Lower leg skin (tissue), 4 donors: Measurements from ENCODE around the gene DOC2A. TPM values are rescaled to one million over a fixed set of nuclear protein-coding genes. Genes with fewer than 3 reads are reported as not detected.
"Not testable (repeated sequence)": the region's sequence is repeated elsewhere in the genome, so short reads cannot be mapped to it uniquely, and the experiment has no call there.

ENCODE experiments used
- DNase-seq, 2 donors: peaks; one replicate each; pipeline ENCODE4 v3.0.0-alpha.2; 2019; ENCODE audit warnings: low spot score in 2 of 2
- H3K4me3 ChIP-seq: fragments of 200-600 bp; sonication (generic); 2 replicates; pipeline ENCODE4 v1.5.1; 2017; ENCODE audit warnings: mild to moderate bottlenecking, low read depth; ENCODE audit not compliant: poor library complexity, severe bottlenecking
- POLR2A ChIP-seq, 2 donors: fragments of 450-650 bp; IDR thresholded peaks; one replicate each; pipeline ENCODE4 v1.6.1; 2016 to 2017; ENCODE audit warnings: antibody characterized with exemption in 2 of 2, mild to moderate bottlenecking in 1 of 2, moderate library complexity in 1 of 2
- WGBS, 2 donors: methylation state at CpG; one replicate each; pipeline ENCODE4 v1.1.5; 2018; 5-methylcytosine and 5-hydroxymethylcytosine counted together
- intact Hi-C: fragments of 100-400 bp; cut with DNase I; formaldehyde crosslinking; loops from one replicate; pipeline ENCODE4 v1.15.0; 2023; ENCODE audit warnings: low total_unique reads
- total RNA-seq, 4 donors: library from RNA; depleted of rRNA; stranded (reverse); fragments of >200 nt; gene quantifications; one replicate each; pipeline ENCODE4 v1.1.0, GENCODE V29; 2016
- TF ChIP-seq, protein P1 (sequence below), 3 donors: fragments of 450-650 bp; IDR thresholded peaks; one replicate each; pipeline ENCODE4 v1.5.1; 2016; ENCODE audit warnings: antibody characterized with exemption in 3 of 3, mild to moderate bottlenecking in 3 of 3, moderate library complexity in 2 of 3

Gene DOC2A
- total RNA-seq, 4 donors from 2014 or later = 0.21 to 2.6 (median 0.69) TPM; not detected in 1

DNA sequence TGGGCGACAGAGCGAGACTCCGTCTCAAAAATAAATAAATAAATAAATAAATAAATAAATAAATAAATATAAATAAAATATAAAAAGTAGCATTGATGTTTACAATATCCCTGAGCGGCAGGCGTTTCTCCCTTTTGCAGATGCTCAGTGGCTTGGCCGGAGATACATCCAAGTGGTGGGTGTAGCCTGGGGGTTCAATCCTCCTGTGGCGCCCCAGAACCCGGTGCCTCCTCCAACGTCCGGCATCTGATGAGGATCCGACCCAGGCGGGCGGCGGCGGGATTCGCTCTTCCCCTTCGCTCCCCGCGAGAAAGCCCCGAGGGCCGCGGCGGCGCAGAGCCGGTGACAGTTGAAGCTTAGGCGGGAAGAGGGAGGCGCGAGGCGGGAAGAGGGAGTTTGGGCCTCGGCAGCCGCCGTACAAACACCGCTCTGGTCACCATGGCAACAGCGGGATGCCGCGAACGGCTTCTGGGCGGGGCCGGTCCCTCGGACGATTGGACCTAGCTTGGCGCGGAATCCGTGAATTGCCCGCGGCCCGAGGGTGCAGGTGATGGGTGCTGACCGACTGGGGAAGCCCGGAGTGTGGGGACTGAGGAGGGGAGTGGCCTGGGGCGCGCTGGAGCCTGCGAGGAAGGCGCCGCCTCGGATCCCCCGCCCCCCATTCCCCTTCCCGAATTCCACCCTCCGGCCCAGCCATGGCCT, 42.0 kb upstream of the DOC2A start:
- intact Hi-C loops = no loop called here
- peak overlapping the region; percentile 50 for H3K4me3 ChIP-seq
- WGBS, 2 donors = 6 to 8% methylated on average over 30 to 46 of the region's 58 CpGs
- DNase-seq = peak; percentile 90 to 98
- no peak for TF ChIP-seq POLR2A (IDR thresholded peaks at IDR 0.05)
- TF ChIP-seq, protein P1, sequence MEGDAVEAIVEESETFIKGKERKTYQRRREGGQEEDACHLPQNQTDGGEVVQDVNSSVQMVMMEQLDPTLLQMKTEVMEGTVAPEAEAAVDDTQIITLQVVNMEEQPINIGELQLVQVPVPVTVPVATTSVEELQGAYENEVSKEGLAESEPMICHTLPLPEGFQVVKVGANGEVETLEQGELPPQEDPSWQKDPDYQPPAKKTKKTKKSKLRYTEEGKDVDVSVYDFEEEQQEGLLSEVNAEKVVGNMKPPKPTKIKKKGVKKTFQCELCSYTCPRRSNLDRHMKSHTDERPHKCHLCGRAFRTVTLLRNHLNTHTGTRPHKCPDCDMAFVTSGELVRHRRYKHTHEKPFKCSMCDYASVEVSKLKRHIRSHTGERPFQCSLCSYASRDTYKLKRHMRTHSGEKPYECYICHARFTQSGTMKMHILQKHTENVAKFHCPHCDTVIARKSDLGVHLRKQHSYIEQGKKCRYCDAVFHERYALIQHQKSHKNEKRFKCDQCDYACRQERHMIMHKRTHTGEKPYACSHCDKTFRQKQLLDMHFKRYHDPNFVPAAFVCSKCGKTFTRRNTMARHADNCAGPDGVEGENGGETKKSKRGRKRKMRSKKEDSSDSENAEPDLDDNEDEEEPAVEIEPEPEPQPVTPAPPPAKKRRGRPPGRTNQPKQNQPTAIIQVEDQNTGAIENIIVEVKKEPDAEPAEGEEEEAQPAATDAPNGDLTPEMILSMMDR (IDR thresholded peaks at IDR 0.05) = no peak

DNA sequence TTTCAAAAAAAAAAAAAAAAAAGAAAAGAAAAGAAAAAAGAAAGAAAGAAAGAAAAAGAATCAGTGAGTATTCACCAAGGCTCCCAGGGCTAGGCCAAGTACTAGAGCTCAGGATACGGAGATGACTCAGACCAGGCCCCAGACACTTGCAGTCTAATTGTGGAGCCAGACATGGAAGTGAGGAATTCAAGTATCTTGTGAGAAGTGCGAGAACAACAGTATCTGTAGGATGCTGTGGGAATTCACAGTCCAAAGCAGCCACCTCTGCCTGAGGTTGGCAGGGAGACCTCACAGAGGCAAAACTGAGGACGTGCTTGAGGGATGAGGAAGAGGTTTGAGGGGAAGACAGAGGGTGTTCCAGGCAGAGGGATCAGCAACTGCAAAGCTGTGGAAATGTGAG, 40.7 kb upstream of the DOC2A start:
- no peak for TF ChIP-seq POLR2A (IDR thresholded peaks at IDR 0.05)
- TF ChIP-seq, protein P1 (IDR thresholded peaks at IDR 0.05) = no peak
- DNase-seq = no peak
- WGBS, 2 donors = 70 to 76% methylated on average over 3 of the region's 3 CpGs
- intact Hi-C loops = no loop called here
- no peak overlapping the region for H3K4me3 ChIP-seq

- TF ChIP-seq POLR2A (IDR thresholded peaks at IDR 0.05) = no peak
- TF ChIP-seq, protein P1 (IDR thresholded peaks at IDR 0.05) = no peak
Observed at GRCh38 chr16:30049871-30050270, 39.0 kb upstream of the DOC2A start.

DNA sequence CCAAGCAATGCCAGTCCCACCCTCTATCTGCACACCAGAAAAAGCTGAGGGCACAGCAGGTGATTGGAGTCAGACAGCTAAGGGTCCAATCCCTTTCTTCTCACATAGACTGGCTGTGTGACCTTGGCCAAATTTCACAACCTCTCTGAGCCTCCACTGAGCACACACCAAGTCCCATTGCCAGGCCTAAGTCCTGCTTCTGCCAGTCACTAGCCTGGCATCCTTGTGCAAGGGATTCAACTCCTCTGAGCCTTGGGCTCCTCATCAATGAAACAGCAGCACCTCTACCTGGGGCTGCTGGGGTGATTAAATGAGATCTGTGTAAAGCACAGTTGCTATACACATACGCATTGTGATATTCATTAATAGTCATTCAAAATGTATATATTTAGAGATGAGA, 35.8 kb upstream of the DOC2A start:
- WGBS, 2 donors = 91 to 94% methylated on average over 1 of the region's 1 CpG
- no peak overlapping the region for H3K4me3 ChIP-seq
- intact Hi-C loops = no loop called here
- TF ChIP-seq POLR2A (IDR thresholded peaks at IDR 0.05) = no peak
- TF ChIP-seq, protein P1 (IDR thresholded peaks at IDR 0.05) = no peak
- no peak for DNase-seq

More at GRCh38 chr16:30049871-30050270, 39.0 kb upstream of the DOC2A start:
- intact Hi-C loops = no loop called here
- 65 to 68% methylated on average over 7 to 8 of the region's 8 CpGs for WGBS, 2 donors
- peak in 1 of 2 donors; percentile 33 for DNase-seq
- H3K4me3 ChIP-seq = no peak overlapping the region

DNA sequence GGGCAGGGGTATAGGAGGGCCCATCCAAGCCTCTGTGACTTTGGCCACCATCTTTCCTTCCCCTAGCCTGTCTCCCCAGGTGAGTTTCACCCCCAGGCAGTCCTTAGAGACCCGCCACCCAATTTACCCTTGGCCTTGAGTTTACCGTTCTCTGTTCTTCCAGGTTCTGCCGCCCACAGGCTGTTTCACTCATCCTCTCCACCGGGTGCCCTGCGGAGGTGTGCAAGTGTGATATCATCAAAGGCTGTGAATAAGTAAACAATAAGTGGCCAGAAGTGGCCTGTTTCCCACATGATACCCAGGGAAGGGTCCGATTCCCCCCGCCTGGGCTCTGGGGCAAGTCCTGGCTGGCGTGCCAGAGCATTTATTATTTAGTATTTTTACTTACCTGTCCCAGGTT, 35.4 kb upstream of the DOC2A start:
- intact Hi-C loops = no loop called here
- H3K4me3 ChIP-seq = no peak overlapping the region
- 64 to 80% methylated on average over 8 of the region's 8 CpGs for WGBS, 2 donors
- no peak for DNase-seq
- TF ChIP-seq, protein P1 (IDR thresholded peaks at IDR 0.05) = no peak
- TF ChIP-seq POLR2A (IDR thresholded peaks at IDR 0.05) = no peak

DNA sequence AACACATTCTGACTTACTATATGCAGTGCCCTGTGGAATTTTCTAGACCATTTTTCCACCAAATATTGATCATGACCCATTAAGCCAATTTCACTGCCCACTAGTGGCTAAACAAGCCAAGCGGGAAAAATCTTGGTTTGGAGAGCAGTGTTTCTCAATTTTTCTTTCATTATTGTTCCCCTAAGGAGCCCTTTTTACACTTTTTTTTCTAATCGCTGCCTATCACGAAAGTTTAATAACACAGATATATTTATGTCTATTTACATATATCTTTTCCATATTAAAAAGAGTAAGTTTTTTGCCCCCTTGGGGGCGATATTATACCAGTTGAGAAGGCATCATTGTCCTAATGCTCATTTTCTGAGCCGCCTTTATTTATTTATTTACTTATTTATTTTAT, 31.0 kb upstream of the DOC2A start:
- no peak overlapping the region for H3K4me3 ChIP-seq
- WGBS, 2 donors = 20 to 23% methylated on average over 5 of the region's 5 CpGs
- intact Hi-C loops = no loop called here
- no peak for DNase-seq
- no peak for TF ChIP-seq POLR2A (IDR thresholded peaks at IDR 0.05)
- TF ChIP-seq, protein P1 (IDR thresholded peaks at IDR 0.05) = no peak

- WGBS, 2 donors = 78 to 81% methylated on average over 5 of the region's 5 CpGs
- intact Hi-C loops, H3K4me3 ChIP-seq, DNase-seq: not testable (repeated sequence)
Observed at GRCh38 chr16:30040690-30041089, 29.9 kb upstream of the DOC2A start.
